Sciatic nerve (tissue), 2 donors: ENCODE results near the gene FGL2. TPM values are rescaled to one million over a fixed set of nuclear protein-coding genes. Genes with fewer than 3 reads are reported as not detected.
"Not testable (repeated sequence)": the region's sequence is repeated elsewhere in the genome, so short reads cannot be mapped to it uniquely, and the experiment has no call there.

Source experiments
- ATAC-seq: fragments of 200-7000 bp; cut with Tn5 transposase; one replicate; pipeline ENCODE4 v1.9.1; 2020; ENCODE audit warnings: mild to moderate bottlenecking, moderate library complexity
- DNase-seq: peaks from one replicate; pipeline ENCODE4 v3.0.0-alpha.2; 2020; ENCODE audit warnings: low spot score
- intact Hi-C: fragments of 100-400 bp; cut with DNase I; formaldehyde crosslinking; loops from one replicate; pipeline ENCODE4 v1.14.2; 2022
- total RNA-seq: library from RNA; stranded (reverse); fragmentation: NEBNext Ultra II Directional; extraction: Animal tissue kit (Norgen Biotek cat#: 25700); gene quantifications from one replicate; pipeline ENCODE4 v1.2.1, GENCODE V29; 2021
- donor health status: DM: no; HTN: no; CAD: no.
- donor health status: DM: no; HTN: no; CAD: no.

Gene FGL2
- total RNA-seq, 1 donor from 2014 or later: 269 TPM

- intact Hi-C loops, ATAC-seq, DNase-seq: not testable (repeated sequence)
Measured at GRCh38 chr7:77219701-77220331, 20.2 kb upstream of the FGL2 start.

GRCh38 chr7:77217474-77218185 lies 18.0 kb upstream of the FGL2 start:
- no peak for ATAC-seq
- no peak for DNase-seq
- intact Hi-C loops: no loop called here

GRCh38 chr7:77216181-77216845 lies 16.7 kb upstream of the FGL2 start:
- DNase-seq (no peak), ATAC-seq (no peak)
- intact Hi-C loops: no loop called here

- intact Hi-C loops: no loop called here
- DNase-seq (no peak), ATAC-seq (no peak)
Measured at GRCh38 chr7:77209479-77210139, 10.0 kb upstream of the FGL2 start.

GRCh38 chr7:77208416-77208815 lies 8.8 kb upstream of the FGL2 start:
- intact Hi-C loops: no loop called here
- DNase-seq (no peak), ATAC-seq (no peak)

GRCh38 chr7:77205706-77206105 lies 6.1 kb upstream of the FGL2 start:
- DNase-seq: no peak
- intact Hi-C loops: no loop called here
- no peak for ATAC-seq

GRCh38 chr7:77202481-77202976 lies 2.9 kb upstream of the FGL2 start:
- ATAC-seq: no peak
- no peak for DNase-seq
- intact Hi-C loops: no loop called here

GRCh38 chr7:77200542-77200941 lies 923 bp upstream of the FGL2 start:
- ATAC-seq (no peak), DNase-seq (no peak)
- intact Hi-C loops: no loop called here

- ATAC-seq (no peak), DNase-seq (no peak)
- intact Hi-C loops: no loop called here
Measured at GRCh38 chr7:77197141-77197540, 2.5 kb downstream of the FGL2 start.

- intact Hi-C loops: no loop called here
- ATAC-seq (no peak), DNase-seq (no peak)
Measured at GRCh38 chr7:77188731-77189437, 10.7 kb downstream of the FGL2 start.

- DNase-seq: no peak
- no peak for ATAC-seq
- intact Hi-C loops: no loop called here
Measured at GRCh38 chr7:77185866-77186265, 13.8 kb downstream of the FGL2 start.

- intact Hi-C loops: no loop called here
- peak; percentile 81 for ATAC-seq
- DNase-seq: no peak
Measured at GRCh38 chr7:77184990-77185389, 14.6 kb downstream of the FGL2 start.

- ATAC-seq (peak; percentile 27), DNase-seq (no peak)
- intact Hi-C loops: no loop called here
Measured at GRCh38 chr7:77184463-77184862, 15.2 kb downstream of the FGL2 start.

- DNase-seq: no peak
- intact Hi-C loops: no loop called here
- no peak for ATAC-seq
Measured at GRCh38 chr7:77182261-77182660, 17.4 kb downstream of the FGL2 start.

GRCh38 chr7:77181734-77182133 lies 17.9 kb downstream of the FGL2 start:
- ATAC-seq: no peak
- no peak for DNase-seq
- intact Hi-C loops: no loop called here

GRCh38 chr7:77181015-77181595 lies 18.5 kb downstream of the FGL2 start:
- intact Hi-C loops: no loop called here
- DNase-seq (no peak), ATAC-seq (no peak)

- DNase-seq, intact Hi-C loops, ATAC-seq: not testable (repeated sequence)
Measured at GRCh38 chr7:77178024-77178423, 21.6 kb downstream of the FGL2 start.

- DNase-seq, ATAC-seq, intact Hi-C loops: not testable (repeated sequence)
Measured at GRCh38 chr7:77177321-77177904, 22.2 kb downstream of the FGL2 start.
